SJCRH30 (cell line): Measurements from ENCODE around the gene PLA2G3. TPM values are rescaled to one million over a fixed set of nuclear protein-coding genes. Genes with fewer than 3 reads are reported as not detected.

Experiments used
- DNase-seq, 2 experiments: peaks; one replicate each; pipeline ENCODE4 v3.0.0-alpha.2; 2015 to 2020
- H3K27ac ChIP-seq: fragments of 250-450 bp; sonication (Bioruptor Pico); 2 replicates; pipeline ENCODE4 v1.5.1; 2020; ENCODE audit warnings: mild to moderate bottlenecking, moderate library complexity
- H3K27me3 ChIP-seq: fragments of 250-450 bp; sonication (Bioruptor Pico); 2 replicates; pipeline ENCODE4 v1.5.1; 2020; ENCODE audit warnings: mild to moderate bottlenecking, moderate library complexity
- H3K36me3 ChIP-seq: fragments of 250-450 bp; sonication (Bioruptor Pico); 2 replicates; pipeline ENCODE4 v1.5.1; 2020; ENCODE audit warnings: mild to moderate bottlenecking, moderate library complexity
- H3K4me1 ChIP-seq: fragments of 250-450 bp; sonication (Bioruptor Pico); 2 replicates; pipeline ENCODE4 v1.5.1; 2020; ENCODE audit warnings: mild to moderate bottlenecking, moderate library complexity
- H3K4me3 ChIP-seq: fragments of 250-450 bp; sonication (Bioruptor Pico); 2 replicates; pipeline ENCODE4 v1.5.1; 2020; ENCODE audit warnings: mild to moderate bottlenecking, moderate library complexity
- H3K9me3 ChIP-seq: fragments of 250-450 bp; sonication (Bioruptor Pico); replicated peaks from 2 replicates; pipeline ENCODE4 v1.5.1; 2020; ENCODE audit warnings: mild to moderate bottlenecking, moderate library complexity
- total RNA-seq: library from RNA; depleted of rRNA; stranded (reverse); fragments of >200 nt; shearing (Covaris generic); gene quantifications from 2 replicates; pipeline ENCODE4 v1.2.3, GENCODE V29; 2014

The PLA2G3 gene
- total RNA-seq, 1 experiment from 2014 or later: 0.87 TPM

- no peak for DNase-seq
- H3K4me3 ChIP-seq: no peak overlapping the region
- peaks cover 32% of the 10 kb centered on the region for H3K36me3 ChIP-seq
- H3K27ac ChIP-seq: no peak overlapping the region
- H3K27me3 ChIP-seq: no peaks in the 10 kb centered on the region
- H3K9me3 ChIP-seq: no peaks in the 10 kb centered on the region
- no peaks in the 10 kb centered on the region for H3K4me1 ChIP-seq
Observed at GRCh38 chr22:31094021-31094551, 46.2 kb downstream of the PLA2G3 start.

GRCh38 chr22:31093086-31093850, 47.0 kb downstream of the PLA2G3 start:
- Histone ChIP-seq H3K9me3 (no peaks in the 10 kb centered on the region), H3K36me3 (peaks cover 37% of the 10 kb centered on the region), H3K27ac (no peak overlapping the region), H3K4me1 (no peaks in the 10 kb centered on the region), H3K27me3 (no peaks in the 10 kb centered on the region), H3K4me3 (no peak overlapping the region)
- DNase-seq: no peak

GRCh38 chr22:31092161-31092560, 48.1 kb downstream of the PLA2G3 start:
- H3K9me3 ChIP-seq: no peaks in the 10 kb centered on the region
- DNase-seq: no peak
- H3K4me3 ChIP-seq: no peak overlapping the region
- H3K27me3 ChIP-seq: no peaks in the 10 kb centered on the region
- peaks cover 27% of the 10 kb centered on the region for H3K36me3 ChIP-seq
- H3K27ac ChIP-seq: no peak overlapping the region
- no peaks in the 10 kb centered on the region for H3K4me1 ChIP-seq

- H3K4me3 ChIP-seq: no peak overlapping the region
- H3K27ac ChIP-seq: no peak overlapping the region
- no peaks in the 10 kb centered on the region for H3K9me3 ChIP-seq
- no peak for DNase-seq
- peaks cover 24% of the 10 kb centered on the region for H3K36me3 ChIP-seq
- H3K4me1 ChIP-seq: no peaks in the 10 kb centered on the region
- no peaks in the 10 kb centered on the region for H3K27me3 ChIP-seq
Observed at GRCh38 chr22:31091106-31091975, 49.0 kb downstream of the PLA2G3 start.

GRCh38 chr22:31090217-31091085, 49.9 kb downstream of the PLA2G3 start:
- H3K27ac ChIP-seq: no peak overlapping the region
- no peaks in the 10 kb centered on the region for H3K4me1 ChIP-seq
- DNase-seq: no peak
- no peaks in the 10 kb centered on the region for H3K27me3 ChIP-seq
- H3K4me3 ChIP-seq: no peak overlapping the region
- peaks cover 24% of the 10 kb centered on the region for H3K36me3 ChIP-seq
- H3K9me3 ChIP-seq: no peaks in the 10 kb centered on the region

- Histone ChIP-seq H3K9me3 (no peaks in the 10 kb centered on the region), H3K36me3 (peaks cover 19% of the 10 kb centered on the region), H3K4me1 (no peaks in the 10 kb centered on the region), H3K27me3 (no peaks in the 10 kb centered on the region), H3K4me3 (no peak overlapping the region), H3K27ac (no peak overlapping the region)
- peak in 1 of 2 experiments; percentile 39 for DNase-seq
Observed at GRCh38 chr22:31089160-31090100, 50.9 kb downstream of the PLA2G3 start.

- no peaks in the 10 kb centered on the region for H3K9me3 ChIP-seq
- no peak for DNase-seq
- H3K4me3 ChIP-seq: no peak overlapping the region
- H3K36me3 ChIP-seq: peaks cover 19% of the 10 kb centered on the region
- no peaks in the 10 kb centered on the region for H3K27me3 ChIP-seq
- H3K27ac ChIP-seq: no peak overlapping the region
- H3K4me1 ChIP-seq: no peaks in the 10 kb centered on the region
Observed at GRCh38 chr22:31088233-31088986, 51.9 kb downstream of the PLA2G3 start.

DNA sequence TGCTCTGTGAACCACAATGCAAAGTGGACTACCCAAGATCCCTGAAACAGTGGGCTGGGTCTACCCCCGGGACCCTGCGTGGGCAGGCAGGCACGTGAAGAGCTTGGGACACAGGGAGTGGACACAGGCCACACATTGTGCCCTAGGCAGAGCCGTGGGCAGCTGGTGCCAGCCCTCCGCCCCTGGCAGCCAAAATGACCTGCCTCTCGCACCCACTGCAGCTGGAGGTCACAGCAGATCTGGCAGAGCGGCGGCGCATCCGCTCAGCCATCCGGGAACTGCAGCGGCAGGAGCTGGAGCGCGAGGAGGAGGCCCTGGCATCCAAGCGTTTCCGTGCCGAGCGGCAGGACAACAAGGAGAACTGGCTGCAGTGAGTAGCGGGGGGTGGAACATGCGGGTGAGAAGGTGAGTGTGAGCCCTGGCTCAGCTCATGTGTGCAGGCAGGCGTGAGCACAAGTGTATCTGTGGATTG, 52.5 kb downstream of the PLA2G3 start:
- Histone ChIP-seq H3K27me3 (no peaks in the 10 kb centered on the region), H3K36me3 (peaks cover 16% of the 10 kb centered on the region), H3K4me3 (no peak overlapping the region), H3K27ac (no peak overlapping the region), H3K9me3 (no peaks in the 10 kb centered on the region), H3K4me1 (no peaks in the 10 kb centered on the region)
- DNase-seq: no peak

GRCh38 chr22:31086703-31087330, 53.5 kb downstream of the PLA2G3 start:
- no peaks in the 10 kb centered on the region for H3K9me3 ChIP-seq
- H3K36me3 ChIP-seq: peaks cover 11% of the 10 kb centered on the region
- peaks cover 7% of the 10 kb centered on the region; the same call in 1 of the 2 replicates for H3K4me1 ChIP-seq
- DNase-seq: no peak
- no peaks in the 10 kb centered on the region for H3K27me3 ChIP-seq
- no peak overlapping the region for H3K27ac ChIP-seq
- H3K4me3 ChIP-seq: no peak overlapping the region

GRCh38 chr22:31085928-31086327, 54.4 kb downstream of the PLA2G3 start:
- no peak for DNase-seq
- H3K36me3 ChIP-seq: peaks cover 7% of the 10 kb centered on the region
- peaks cover 8% of the 10 kb centered on the region; the same call in 1 of the 2 replicates for H3K4me1 ChIP-seq
- no peaks in the 10 kb centered on the region for H3K27me3 ChIP-seq
- H3K27ac ChIP-seq: no peak overlapping the region
- no peak overlapping the region for H3K4me3 ChIP-seq
- no peaks in the 10 kb centered on the region for H3K9me3 ChIP-seq

- DNase-seq: no peak
- H3K27me3 ChIP-seq: no peaks in the 10 kb centered on the region
- peak overlapping the region; percentile 63 for H3K27ac ChIP-seq
- no peaks in the 10 kb centered on the region for H3K9me3 ChIP-seq
- H3K36me3 ChIP-seq: peaks cover 7% of the 10 kb centered on the region
- H3K4me3 ChIP-seq: peak overlapping the region; percentile 60
- H3K4me1 ChIP-seq: peaks cover 11% of the 10 kb centered on the region; the same call in 1 of the 2 replicates
Observed at GRCh38 chr22:31085493-31085824, 54.8 kb downstream of the PLA2G3 start.

- peaks cover 12% of the 10 kb centered on the region; the same call in 1 of the 2 replicates for H3K4me1 ChIP-seq
- peaks cover 7% of the 10 kb centered on the region for H3K36me3 ChIP-seq
- no peaks in the 10 kb centered on the region for H3K27me3 ChIP-seq
Observed at GRCh38 chr22:31084811-31085492, 55.4 kb downstream of the PLA2G3 start.

More at GRCh38 chr22:31084811-31085492, 55.4 kb downstream of the PLA2G3 start:
- Histone ChIP-seq H3K9me3 (no peaks in the 10 kb centered on the region), H3K27ac (peak overlapping the region; percentile 63), H3K4me3 (peak overlapping the region; percentile 60)
- peak; percentile 67 to 69 for DNase-seq
